Stimulated activated CD8-positive, alpha-beta memory T cell treated with anti-CD3 and anti-CD28 coated beads, Interleukin-12 subunit alpha, Interleukin-12 subunit beta, amount 100 ng/mL, for 4 hours (primary cell): ENCODE measurements around the gene MAD2L2.

Experiments
- DNase-seq: peaks from one replicate; pipeline ENCODE4 v3.0.0-alpha.2; 2020; ENCODE audit warnings: low read depth

Gene MAD2L2

DNA sequence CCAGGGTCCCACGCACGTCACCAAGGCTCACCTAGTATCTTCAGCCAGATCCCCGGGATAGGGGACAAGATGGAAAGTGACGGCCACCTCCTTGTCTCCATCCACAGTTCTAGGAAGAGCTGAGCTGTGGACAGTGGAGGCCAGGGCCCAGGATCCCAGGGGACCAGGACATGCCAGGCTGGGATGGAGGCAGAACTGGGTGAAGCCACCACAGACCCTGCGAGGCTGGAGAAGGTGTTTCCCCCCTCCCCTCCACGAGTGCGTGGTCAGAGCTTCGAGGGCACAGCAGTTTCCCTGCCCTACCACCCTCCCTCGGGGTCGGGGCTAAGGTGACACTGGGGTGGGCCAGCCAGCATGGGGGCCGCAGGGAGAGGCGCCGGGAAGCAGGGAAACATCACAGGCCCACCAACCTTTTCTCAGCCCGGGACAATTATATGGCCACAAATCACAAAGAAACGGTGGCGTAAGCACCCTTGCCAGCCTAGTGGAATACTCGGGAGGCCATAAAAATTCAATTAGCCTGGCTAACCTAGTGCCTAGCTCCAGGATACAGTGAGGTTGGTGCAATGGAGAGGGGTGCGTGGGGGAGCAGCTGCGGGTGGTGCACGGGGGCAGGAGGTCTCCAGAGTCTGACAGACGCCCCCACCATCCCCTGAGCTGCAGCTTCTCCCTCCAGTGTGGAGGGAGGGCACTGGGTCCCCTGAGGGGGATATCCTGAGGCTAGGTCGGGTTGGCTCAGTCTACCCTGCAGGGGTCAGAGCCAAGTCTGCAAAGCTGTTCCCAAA, 23.9 kb upstream of the MAD2L2 start:
- no peak for DNase-seq

DNA sequence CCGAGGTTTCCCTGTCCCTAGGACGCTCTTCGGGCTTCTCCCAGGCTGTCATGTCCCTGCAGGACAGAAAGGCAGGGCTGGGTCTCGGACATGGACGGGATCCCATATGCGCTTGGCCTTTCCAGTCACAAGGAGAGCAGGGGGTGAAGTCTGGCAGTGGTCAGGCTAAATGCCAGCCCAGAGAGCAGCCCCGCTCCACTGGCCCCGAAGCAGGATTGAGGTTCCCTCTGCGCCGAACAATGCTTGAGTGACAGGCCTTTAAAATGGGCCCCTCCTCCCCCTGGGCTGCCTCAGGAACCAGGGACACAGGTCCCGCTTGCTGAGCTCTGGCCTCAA, 23.2 kb upstream of the MAD2L2 start:
- DNase-seq = no peak

DNA sequence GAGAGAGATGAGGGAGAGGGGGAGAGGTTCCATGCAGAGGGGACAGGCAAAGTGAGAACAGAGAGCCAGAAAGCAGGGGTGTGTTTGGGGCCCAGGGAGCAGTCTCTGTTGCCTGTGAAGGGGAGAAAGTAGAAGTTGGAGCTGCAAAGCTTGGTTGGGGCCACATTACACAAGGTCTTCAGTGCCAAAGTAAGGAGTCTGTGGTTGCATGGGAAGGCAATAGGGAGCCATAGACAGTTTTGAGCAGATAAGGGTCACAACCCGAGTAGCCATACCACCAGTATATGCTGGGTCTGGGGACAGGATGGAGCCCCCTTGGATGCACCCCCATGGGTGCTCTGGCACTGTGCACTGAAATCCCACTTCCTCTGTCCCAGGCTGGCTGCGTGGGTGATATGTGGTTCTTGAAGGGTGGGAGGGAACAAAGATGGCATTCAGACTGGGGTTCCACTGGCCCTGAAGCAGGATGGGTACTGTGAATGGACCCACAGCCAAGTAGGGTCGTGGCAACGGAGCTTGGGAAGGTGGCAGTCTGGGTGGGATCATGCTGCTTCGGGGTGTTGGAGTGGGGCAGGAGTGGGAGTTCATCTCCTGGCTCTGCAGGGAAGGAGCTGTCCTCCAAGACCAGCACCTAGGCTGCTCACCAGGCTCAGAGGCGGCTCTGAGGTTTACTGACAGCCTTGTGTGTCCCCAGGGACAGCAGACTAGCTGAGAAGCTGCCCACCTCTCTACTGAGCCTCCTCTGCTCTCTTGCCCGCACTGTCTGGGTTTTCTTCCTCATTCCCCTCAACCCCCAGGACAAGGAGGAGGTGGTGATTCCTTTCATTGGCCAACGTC, 22.6 kb upstream of the MAD2L2 start:
- no peak for DNase-seq

DNA sequence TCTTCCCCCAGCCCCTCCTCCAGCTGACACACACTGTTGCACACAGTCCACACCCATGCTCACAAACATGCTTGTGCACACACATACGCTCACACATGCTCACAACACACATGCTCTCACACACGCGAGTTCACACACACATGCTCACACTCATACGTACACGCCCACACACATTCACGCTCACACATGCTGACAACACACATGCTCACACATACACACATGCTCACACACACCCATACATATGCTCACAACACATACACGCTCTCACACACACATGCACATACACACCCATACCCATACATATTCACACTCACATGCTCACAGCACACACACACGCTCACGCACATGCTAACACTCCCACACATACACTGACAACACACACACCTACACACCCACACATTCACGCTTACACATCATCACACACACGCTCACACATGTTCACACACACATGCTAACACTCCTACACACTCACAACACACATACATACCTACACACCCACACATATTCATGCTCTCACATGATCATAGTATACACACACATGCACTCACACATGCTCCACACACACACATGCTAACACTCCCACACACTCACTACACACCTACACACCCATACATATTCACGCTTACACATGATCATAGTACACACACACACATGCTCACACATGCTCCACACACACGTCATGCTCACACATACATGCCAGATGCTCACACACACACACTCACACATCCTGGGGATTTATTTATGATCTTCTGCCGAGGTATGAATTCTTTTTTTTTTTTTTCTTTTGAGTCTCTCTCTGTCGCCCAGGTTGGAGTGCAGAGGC, 21.2 kb upstream of the MAD2L2 start:
- DNase-seq = no peak

DNA sequence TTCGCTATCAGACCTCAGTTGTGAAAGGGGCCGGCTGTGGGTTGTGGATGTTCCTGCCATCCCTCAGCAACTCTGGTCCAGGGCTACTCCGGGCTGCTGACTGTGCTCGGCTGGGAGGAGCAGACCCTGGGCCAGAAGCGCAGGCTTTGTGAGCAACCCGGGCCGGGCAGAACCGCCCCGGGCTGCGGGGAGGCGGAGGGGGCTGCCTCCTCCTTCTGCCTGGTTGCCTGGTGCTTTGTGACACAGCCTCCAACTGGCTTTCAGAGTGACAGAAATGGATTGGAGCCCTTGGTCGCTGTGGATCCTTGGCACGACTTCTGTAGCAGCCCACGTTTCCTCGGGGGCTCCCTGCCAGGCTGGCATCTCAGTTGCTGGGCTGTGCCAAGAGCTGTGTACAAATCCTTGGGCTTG, 20.6 kb upstream of the MAD2L2 start:
- no peak for DNase-seq

DNA sequence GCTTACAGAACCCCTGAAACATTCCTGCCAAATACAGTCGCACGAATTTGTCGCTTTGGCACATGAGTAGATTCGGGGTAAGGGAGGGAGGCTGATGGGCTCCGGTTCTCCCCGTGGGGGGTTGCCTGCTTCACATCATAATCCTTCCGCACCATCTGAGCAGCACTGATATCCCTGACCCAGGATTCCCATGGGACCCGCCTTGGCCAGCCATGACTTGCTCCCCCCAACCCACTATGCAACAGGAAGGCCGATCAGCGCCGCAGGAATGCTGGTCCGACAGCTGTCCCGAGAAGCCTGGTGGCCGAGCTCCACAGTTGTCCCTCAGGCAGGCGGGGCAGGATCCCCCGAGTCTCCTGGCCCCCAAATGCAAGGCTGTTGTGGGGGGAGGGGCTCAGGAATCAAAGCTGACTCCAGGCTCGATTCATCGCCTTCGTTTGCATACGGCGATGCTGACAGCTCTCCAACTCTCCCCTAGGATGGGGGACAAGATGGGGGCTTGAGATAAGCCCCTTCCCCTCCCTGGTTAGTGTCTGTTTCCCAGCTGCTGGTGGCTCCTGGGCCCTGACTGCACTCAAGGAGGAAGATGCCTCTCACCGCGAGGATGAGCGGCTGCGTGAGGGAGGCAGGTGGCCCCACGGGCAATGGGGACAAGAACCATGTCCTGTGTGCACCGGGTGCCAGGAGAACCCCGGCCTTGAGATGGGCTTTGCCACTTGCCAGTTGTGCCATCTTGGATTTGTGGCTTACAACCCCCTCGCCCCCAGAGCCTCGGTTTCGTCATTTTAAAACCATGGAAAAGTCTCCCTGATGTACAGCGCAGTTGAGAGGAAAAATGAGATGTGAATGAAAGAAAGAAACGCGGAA, 19.9 kb upstream of the MAD2L2 start:
- no peak for DNase-seq

DNA sequence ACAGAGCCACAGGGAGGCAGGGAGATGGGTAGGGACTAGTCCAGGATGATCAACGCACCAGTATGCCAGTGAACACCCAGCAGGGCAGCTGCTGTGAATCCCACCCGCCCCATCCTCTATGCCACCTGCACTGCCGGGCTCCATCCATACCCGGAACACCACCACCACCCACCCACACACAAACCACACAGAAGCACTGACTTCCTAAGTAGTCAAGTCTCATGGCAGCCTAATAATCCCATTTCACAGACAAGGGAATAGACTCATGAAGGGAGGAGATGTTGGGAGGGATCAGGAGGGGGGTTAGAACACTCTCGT, 16.9 kb upstream of the MAD2L2 start:
- no peak for DNase-seq

DNA sequence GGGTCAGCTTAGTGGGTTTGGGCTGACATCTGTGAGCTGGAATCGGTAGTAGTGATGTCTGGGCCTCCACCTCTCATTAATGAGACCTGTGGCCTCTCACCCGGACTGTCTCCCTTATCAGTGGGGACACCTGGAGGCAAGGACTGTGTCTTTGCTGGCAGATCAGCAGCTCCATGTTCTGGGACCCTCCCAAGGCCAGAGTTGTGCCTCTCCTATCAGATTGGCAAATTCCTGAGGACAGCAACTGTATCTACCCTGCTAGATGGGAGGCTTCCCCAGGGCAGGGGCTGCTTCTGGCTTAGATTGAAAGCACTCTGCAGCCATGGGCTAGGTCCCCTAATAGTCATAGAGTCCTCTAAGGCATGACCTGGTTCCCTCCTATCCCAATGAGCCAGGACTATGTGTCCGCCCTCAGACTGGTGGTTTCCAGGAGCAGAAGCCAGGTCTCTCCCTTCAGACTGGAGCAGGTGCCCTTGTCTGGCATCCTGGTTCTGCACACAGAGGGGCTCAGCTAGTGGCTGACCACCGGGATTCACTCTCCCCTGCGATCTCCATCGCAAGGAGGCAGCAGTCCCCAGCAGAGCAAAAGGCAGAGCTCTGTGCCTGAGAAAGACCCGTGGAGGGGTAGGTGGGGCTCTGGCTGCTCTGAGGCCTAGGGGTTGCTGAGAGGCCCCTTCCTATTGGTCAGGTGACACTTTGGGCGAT, 16.4 kb upstream of the MAD2L2 start:
- DNase-seq = no peak

DNA sequence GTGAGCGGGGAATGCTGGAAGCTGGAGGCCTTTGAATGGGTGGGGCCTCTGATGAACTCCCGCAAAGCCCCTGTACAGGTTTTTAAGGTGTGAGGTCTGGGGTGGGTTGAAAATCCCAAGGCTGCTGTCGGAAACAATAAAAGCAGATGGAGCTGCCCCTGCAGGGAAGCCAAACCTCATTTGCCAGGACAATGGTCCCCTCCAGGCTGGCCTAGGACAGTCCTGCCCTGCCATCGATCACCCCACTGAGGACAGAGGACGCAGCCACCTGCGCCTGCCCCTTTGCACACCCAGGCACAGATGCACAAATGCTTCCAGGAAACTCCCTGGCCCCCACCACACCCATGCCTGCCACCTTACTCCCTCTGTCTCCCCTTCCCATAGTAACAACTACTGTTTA, 14.9 kb upstream of the MAD2L2 start:
- DNase-seq = no peak

DNA sequence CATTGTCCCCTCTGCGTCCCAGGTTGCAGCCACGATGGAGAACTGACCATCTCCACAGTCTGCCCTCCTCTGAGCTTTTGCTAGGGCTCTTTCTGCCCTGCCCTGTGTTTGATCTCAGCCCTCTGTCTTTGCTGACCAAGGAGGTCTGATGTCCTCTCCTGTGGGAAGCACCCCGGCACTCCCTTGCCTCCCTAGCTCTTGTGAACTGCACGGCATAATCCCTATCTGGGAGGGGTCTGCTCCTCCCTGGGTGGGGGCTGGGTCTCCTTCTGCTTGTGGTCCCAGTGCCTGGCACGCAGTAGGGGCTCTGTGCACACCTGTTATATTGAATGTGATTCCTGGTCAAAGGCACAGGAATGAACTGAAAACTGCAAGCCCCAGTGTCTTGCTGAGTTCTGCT, 13.0 kb upstream of the MAD2L2 start:
- no peak for DNase-seq

DNA sequence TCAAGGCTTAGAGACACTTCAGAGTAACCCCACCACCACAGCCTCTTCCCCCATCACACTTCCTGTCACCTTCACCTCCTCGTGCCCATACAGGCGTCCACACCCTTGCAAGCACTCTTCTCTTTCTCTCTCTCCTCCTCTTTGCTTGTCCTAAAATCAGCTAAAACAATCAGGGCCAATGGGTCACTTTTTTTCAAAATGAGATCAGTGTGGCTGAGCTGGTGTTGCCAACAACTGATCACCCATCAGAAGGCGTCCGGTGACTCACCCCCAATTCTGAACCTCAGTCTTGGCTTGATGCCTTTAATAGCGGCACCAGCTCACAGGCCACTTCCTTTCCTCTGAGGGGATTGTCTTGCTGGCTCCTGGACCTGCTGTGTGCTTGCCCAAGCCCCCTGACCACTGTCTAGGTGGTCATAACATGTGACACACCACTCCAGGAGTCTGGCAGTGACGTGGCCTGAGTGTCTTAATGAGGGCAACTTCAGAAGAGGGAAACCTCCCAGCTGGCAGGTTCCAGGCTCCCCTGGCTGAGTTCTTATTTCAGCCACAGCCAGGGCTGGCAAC, 12.2 kb upstream of the MAD2L2 start:
- peak; percentile 34 for DNase-seq

DNA sequence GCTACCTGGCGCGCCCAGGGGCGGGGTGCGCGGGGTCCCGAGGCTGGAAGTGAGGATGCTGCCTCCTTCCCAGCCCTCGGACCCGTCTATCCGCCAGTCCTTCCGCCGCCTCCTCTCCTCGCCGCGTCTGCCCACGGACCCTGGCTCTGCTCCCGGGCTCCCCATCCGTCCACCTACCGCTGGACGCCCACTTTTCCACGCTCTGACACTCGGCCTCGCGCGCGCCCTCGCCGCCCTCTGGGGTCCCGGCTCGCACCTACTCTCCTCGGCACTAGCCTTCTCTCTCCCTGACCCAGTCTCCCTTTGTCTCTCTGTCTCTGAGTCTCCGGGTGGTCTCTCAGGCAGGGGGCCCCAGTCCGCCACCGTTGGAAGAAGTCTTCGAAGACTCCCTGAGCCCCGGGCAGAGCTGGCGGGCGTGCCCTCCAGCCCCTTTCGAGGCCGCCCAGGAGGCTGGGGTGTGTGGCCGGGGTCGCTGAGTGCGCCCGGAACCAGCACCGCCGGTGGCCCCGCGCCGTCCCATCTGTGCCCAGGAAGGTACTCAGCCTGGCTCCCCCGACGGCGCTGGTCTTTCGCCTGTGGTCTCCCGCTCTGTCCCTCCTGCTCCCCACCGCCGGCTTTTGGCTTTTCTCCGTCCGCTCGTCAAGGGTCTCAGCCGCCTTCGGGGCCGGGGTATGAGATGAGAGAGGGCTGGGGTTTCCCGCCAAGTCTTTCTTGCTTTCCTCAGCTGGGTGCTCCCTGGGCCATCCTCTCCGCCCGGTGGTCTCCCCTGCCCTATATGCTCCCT, 11.2 kb upstream of the MAD2L2 start:
- DNase-seq = no peak

DNA sequence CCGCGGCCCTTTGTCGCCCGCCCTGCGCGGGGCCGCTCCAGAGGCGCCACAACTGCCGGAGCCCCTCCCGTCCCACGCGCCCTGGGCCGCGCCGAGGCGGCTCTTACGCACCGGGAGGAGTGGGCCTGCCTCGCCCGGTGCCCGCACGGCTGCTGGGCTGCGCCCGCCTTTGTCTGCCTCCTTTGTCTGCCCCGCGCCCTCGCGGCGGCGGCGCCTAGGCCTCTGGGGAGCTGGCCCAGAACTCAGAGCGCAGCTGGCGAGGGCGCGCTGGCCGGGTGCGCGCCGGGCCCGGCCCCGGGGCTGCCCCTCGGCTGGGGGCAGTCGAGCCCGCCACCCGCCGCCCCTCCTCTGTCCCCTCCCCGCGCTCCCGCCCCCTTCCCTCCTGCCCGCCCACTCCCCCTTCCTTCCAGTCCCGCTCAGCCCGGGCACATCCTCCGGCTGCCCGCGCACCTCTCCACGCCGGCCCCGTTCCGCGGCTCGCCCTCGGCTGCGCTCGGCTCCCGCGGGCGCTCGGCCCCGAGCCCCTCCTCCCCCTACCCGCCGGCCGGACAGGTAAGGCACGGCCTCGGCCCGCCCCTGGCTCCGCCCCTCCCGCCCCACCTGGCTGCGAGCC, 10.5 kb upstream of the MAD2L2 start, which contains the start of gene DRAXIN:
Gene DRAXIN (plus strand): TSS at position 409 of the 613 bp plus-strand sequence. CDS start 14,549 bp downstream, outside the sequence.
- DNase-seq = no peak

DNA sequence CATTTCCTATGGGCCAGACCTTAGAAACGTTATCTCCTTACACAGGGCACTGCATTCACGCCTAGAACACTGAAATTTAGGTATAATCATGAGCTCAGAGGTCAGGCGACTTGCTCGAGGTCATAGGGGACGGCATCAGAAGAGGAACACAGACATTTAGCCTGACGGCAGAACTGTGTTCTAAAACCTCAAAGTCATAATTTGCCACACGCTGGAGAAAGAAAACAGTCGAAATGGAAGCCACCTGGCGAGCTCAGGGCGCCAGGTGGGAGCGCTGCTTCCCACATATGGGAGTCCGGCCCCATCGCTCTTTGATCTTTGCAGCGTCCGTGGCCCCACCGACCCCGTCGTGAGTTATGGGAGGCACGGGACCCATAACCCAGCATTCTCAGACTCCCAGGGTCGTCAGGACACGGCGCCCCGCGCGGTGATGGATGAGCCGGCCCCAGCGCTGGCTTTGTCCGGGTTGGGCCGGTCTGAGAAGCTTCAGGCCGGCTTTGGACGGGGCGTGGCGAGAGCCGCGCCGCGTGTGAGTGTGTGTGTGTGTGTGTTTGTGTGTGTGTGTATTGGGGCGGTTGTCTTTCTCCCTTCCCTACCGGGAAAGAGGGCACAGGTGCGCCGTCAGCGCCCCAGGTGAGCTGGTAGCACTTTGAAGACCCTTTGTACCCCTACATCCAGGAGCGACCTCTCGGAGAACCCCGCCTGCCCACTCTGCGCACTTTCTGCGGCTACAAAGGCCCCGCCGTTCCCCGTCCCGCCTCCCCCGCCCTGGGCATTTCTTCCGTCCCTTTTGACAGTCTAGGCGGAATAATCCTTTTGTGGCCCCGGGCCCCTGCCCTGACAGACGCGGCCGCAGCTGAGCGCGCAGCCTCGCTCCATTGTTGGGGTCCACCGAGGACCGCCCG, 9.7 kb upstream of the MAD2L2 start:
- no peak for DNase-seq

DNA sequence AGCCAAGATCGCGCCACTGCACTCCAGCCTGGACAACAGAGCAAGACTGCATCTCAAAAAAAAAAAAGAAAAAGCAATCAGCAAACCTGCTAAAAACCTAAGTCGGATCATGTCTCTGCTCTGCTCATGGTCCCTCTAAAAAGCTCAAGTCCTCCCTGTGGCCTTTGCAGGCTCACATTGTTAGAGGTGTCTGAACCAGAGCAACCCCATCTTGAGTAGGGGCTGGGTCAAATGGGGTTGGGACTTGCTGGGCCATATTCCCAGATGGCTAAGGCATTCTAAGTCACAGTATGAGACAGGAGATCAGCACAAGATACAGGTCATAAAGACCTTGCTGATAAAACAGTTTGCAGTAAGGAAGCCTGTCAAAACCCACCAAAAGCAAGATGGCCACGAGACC, 7.6 kb upstream of the MAD2L2 start:
- DNase-seq = no peak

DNA sequence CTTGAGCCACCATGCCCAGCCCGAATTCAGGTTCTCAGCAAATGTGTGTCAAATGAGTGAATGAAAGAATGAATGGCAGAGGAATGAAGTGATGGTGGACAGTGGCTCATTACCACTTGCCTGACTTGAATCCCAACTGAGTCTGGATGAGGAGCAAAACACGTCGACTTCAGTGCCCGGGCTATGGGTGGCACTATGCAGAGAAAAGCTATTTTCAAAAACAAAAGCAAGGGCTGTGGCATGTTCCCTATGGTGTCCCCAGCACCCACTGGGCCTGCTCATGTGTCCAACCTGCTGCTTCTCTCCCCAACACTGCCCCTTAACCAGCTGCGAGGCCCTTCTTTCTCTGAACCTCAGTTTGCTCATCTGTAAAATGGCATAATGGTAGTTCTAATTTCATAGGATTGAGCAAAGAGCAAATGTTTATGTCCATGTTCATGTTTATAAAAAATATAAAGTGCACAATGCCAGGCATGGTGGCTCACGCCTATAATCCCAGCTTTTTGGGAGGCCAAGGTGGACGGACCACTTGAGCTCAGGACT, 4.3 kb upstream of the MAD2L2 start:
- DNase-seq = no peak

DNA sequence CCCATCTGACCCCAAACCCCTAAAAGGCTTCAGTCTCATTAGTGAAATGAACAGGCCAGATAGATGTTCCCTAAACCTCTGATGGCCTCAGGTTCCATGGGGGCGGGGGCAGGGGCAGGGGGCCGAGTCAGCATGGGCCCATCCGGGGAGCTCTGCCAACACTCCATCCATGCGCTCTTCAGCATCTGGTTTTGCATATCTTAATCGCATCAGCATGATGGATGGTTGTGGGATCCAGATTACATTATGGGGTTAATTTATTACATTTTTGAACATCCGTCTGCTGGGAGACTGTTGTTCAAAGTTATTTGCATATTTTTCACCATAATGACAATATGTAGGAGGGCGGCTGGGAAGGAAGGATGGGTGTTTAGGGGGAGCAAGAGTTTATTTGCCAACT, 3.1 kb upstream of the MAD2L2 start:
- DNase-seq = no peak

DNA sequence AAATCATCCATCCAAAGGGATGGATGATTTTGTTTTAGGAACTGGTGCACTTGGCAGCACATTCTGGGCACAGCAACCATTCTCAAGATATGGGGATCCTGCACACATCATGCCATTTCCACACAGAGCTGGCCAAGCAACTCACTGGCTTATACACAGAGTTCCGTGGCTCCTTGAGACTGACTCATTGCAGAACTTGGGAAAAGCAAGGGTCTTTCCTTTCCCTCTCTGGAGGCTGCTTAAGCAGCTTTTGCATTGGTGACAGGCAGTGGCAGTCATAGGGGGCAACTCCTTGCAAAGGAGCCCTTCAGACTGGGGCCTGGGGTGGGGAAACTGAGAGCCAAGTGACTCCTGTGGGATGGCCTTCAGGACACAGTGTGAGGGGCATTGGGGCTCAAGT, 1.9 kb upstream of the MAD2L2 start:
- DNase-seq = no peak
